Measurements from ENCODE around the gene ANKRD34B. TPM values are rescaled to one million over a fixed set of nuclear protein-coding genes. Genes with fewer than 3 reads are reported as not detected.

Gene ANKRD34B
- total and polyA plus RNA-seq, 2 donors (not counting 1 experiment from before 2014, with no cell fraction given): not detected

- Histone ChIP-seq H3K4me2 (replicated peaks; ENCODE audit: low read depth, low read length, poor library complexity, severe bottlenecking) (no peak overlapping the region), H2AFZ (ENCODE audit: insufficient read depth, low read depth, low read length, poor library complexity, severe bottlenecking) (no peak overlapping the region), H3K9me3 (ENCODE audit: control extremely low read depth in 1 of 3, control insufficient read depth in 2 of 3, insufficient read depth in 1 of 3, low read length in 2 of 3) (peaks cover 0 to 2% (median 0%) of the 10 kb centered on the region in 3 donors), H3K79me2 (ENCODE audit: control insufficient read depth, insufficient read depth, low read length) (no peaks in the 10 kb centered on the region), H3K27ac (ENCODE audit: low read length in 2 of 2) (no peak overlapping the region), H3K27me3 (replicated peaks in 1 of 4; ENCODE audit: control extremely low read depth in 1 of 4, control insufficient read depth in 3 of 4, insufficient read depth in 4 of 4, low read length in 3 of 4) (no peaks in the 10 kb centered on the region), H3K4me3 (ENCODE audit: control extremely low read depth in 1 of 5, extremely low read depth in 1 of 5, insufficient read depth in 1 of 5, low read depth in 2 of 5, low read length in 4 of 5) (no peak overlapping the region), H4K20me1 (ENCODE audit: control insufficient read depth, insufficient read depth, low read length, poor library complexity, severe bottlenecking) (no peaks in the 10 kb centered on the region), H3K36me3 (replicated peaks in 1 of 2; ENCODE audit: control extremely low read depth in 1 of 2, control insufficient read depth in 1 of 2, extremely low read depth in 1 of 2, insufficient read depth in 2 of 2, low read length in 1 of 2) (no peaks in the 10 kb centered on the region), H3K9ac (ENCODE audit: low read length) (no peak overlapping the region), H3K4me1 (ENCODE audit: control insufficient read depth in 2 of 2, insufficient read depth in 2 of 2, low read length in 2 of 2) (no peaks in the 10 kb centered on the region)
- no peak overlapping the region for H3K27ac Mint-ChIP-seq
- no peaks in the 10 kb centered on the region for H3K4me1 Mint-ChIP-seq
- CTCF ChIA-PET: no interaction called here
- POLR2A ChIA-PET: no interaction called here
- TF ChIP-seq EZH2 (IDR thresholded peaks at IDR 0.05; ENCODE audit: borderline replicate concordance, insufficient read depth, low read depth, low read length, poor library complexity, severe bottlenecking): no peak
- TF ChIP-seq CTCF (IDR thresholded peaks at IDR 0.05): no peak
- ATAC-seq (ENCODE audit: low read depth): no peak
- no peaks in the 10 kb centered on the region for H3K9me3 Mint-ChIP-seq (ENCODE audit: insufficient read depth)
- intact Hi-C loops (cut with micrococcal nuclease): no loop called here
- no CpG with 5 or more reads among the region's 1 CpG for WGBS (ENCODE audit: insufficient coverage)
- DNase-seq: no peak
- H3K27me3 Mint-ChIP-seq: no peaks in the 10 kb centered on the region
- no peak overlapping the region for H3K4me3 Mint-ChIP-seq
Observed at GRCh38 chr5:80540691-80541090, 29.4 kb downstream of the ANKRD34B start.

- H3K9me3 ChIP-seq (ENCODE audit: control extremely low read depth in 1 of 3, control insufficient read depth in 2 of 3, insufficient read depth in 1 of 3, low read length in 2 of 3): no peaks in the 10 kb centered on the region
- CTCF ChIA-PET: no interaction called here
- H3K27ac ChIP-seq (ENCODE audit: low read length in 2 of 2): no peak overlapping the region
- no peaks in the 10 kb centered on the region for H3K79me2 ChIP-seq (ENCODE audit: control insufficient read depth, insufficient read depth, low read length)
- H2AFZ ChIP-seq (ENCODE audit: insufficient read depth, low read depth, low read length, poor library complexity, severe bottlenecking): no peak overlapping the region
- no peak overlapping the region for H3K27ac Mint-ChIP-seq
- intact Hi-C loops (cut with micrococcal nuclease): no loop called here
- TF ChIP-seq CTCF (IDR thresholded peaks at IDR 0.05) (no peak), EZH2 (IDR thresholded peaks at IDR 0.05; ENCODE audit: borderline replicate concordance, insufficient read depth, low read depth, low read length, poor library complexity, severe bottlenecking) (no peak)
- WGBS (ENCODE audit: insufficient coverage): no CpG with 5 or more reads among the region's 4 CpGs
- no peak overlapping the region for H3K4me3 ChIP-seq (ENCODE audit: control extremely low read depth in 1 of 5, extremely low read depth in 1 of 5, insufficient read depth in 1 of 5, low read depth in 2 of 5, low read length in 4 of 5)
- ATAC-seq (ENCODE audit: low read depth) (no peak), DNase-seq (no peak)
- POLR2A ChIA-PET: no interaction called here
- H3K9me3 Mint-ChIP-seq (ENCODE audit: insufficient read depth): no peaks in the 10 kb centered on the region
- no peaks in the 10 kb centered on the region for H4K20me1 ChIP-seq (ENCODE audit: control insufficient read depth, insufficient read depth, low read length, poor library complexity, severe bottlenecking)
- peaks cover 6% of the 10 kb centered on the region for H3K27me3 Mint-ChIP-seq
- no peak overlapping the region for H3K4me3 Mint-ChIP-seq
- H3K4me1 ChIP-seq (ENCODE audit: control insufficient read depth in 2 of 2, insufficient read depth in 2 of 2, low read length in 2 of 2): no peaks in the 10 kb centered on the region
- no peak overlapping the region for H3K9ac ChIP-seq (ENCODE audit: low read length)
- H3K27me3 ChIP-seq (replicated peaks in 1 of 4; ENCODE audit: control extremely low read depth in 1 of 4, control insufficient read depth in 3 of 4, insufficient read depth in 4 of 4, low read length in 3 of 4): no peaks in the 10 kb centered on the region
- H3K36me3 ChIP-seq (replicated peaks in 1 of 2; ENCODE audit: control extremely low read depth in 1 of 2, control insufficient read depth in 1 of 2, extremely low read depth in 1 of 2, insufficient read depth in 2 of 2, low read length in 1 of 2): no peaks in the 10 kb centered on the region
- no peak overlapping the region for H3K4me2 ChIP-seq (replicated peaks; ENCODE audit: low read depth, low read length, poor library complexity, severe bottlenecking)
- H3K4me1 Mint-ChIP-seq: no peaks in the 10 kb centered on the region
Observed at GRCh38 chr5:80516826-80517225, 53.3 kb downstream of the ANKRD34B start.
